Measurements from ENCODE around the gene TMEM253. TPM values are rescaled to one million over a fixed set of nuclear protein-coding genes. Genes with fewer than 3 reads are reported as not detected.

TMEM253 gene
- total RNA-seq, 1 donor from 2014 or later, result under 0.01 TPM

GRCh38 chr14:21086908-21087293 is 14.0 kb upstream of the TMEM253 start:
- DNase-seq (ENCODE audit: low read depth), result no peak
- Histone ChIP-seq H3K4me3 (ENCODE audit: low read depth, low read length) (no peak overlapping the region), H3K27me3 (ENCODE audit: control insufficient read depth, insufficient read depth, low read length) (no peaks in the 10 kb centered on the region), H3K36me3 (ENCODE audit: control insufficient read depth, insufficient read depth, low read length) (peaks cover 11% of the 10 kb centered on the region)
- TF ChIP-seq CTCF (IDR thresholded peaks at IDR 0.05; ENCODE audit: insufficient read depth, low read length, severe bottlenecking), result no peak
- FAIRE-seq, result no peak

DNA sequence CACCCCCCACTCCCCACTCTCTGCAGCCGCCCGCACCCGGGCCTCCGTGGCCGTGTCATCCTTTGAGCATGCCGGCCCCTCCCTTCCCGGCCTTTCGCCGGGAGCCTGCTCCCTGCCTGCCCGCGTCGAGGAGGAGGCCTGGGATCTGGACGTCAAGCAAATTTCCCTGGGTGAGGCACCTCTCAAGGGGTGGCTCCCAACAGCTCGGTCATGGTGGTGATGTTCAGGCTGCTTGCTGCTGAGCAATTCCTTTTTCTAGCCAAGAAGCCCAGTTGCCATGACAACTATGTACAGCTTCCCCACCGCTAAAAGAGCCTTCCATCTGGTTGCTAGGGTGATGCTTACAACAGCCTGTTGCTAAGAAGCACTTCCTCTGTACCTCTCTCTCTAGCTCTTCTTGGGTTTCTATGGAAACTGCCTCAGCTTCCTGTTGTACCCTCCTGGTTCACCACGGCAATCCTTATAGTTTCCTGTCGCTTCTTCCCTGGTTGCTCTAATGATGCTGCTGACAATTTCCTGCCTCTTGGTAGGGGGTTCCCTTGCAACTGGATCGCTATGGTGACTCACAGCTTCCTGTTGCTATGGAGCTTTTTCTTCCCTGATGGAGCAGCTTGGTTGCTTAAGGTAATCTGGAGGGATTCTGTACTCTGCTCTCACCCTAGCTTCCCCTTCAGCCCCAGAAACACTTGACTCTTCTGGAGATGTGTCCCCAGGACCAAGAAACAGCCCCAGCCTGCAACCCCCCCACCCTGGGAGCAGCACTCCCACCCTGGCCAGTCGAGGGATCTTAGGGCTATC is 13.4 kb upstream of the TMEM253 start:
- no peak for TF ChIP-seq CTCF (IDR thresholded peaks at IDR 0.05; ENCODE audit: insufficient read depth, low read length, severe bottlenecking)
- DNase-seq (ENCODE audit: low read depth) (peak; percentile 84), FAIRE-seq (no peak)
- H3K36me3 ChIP-seq (ENCODE audit: control insufficient read depth, insufficient read depth, low read length), result peaks cover 15% of the 10 kb centered on the region
- no peak overlapping the region for H3K4me3 ChIP-seq (ENCODE audit: low read depth, low read length)
- no peaks in the 10 kb centered on the region for H3K27me3 ChIP-seq (ENCODE audit: control insufficient read depth, insufficient read depth, low read length)

- no peak for TF ChIP-seq CTCF (IDR thresholded peaks at IDR 0.05; ENCODE audit: insufficient read depth, low read length, severe bottlenecking)
- DNase-seq (ENCODE audit: low read depth) (no peak), FAIRE-seq (peak; percentile 13)
- Histone ChIP-seq H3K27me3 (ENCODE audit: control insufficient read depth, insufficient read depth, low read length) (no peaks in the 10 kb centered on the region), H3K4me3 (ENCODE audit: low read depth, low read length) (no peak overlapping the region), H3K36me3 (ENCODE audit: control insufficient read depth, insufficient read depth, low read length) (peaks cover 15% of the 10 kb centered on the region)
Measured at GRCh38 chr14:21088687-21089086, 12.2 kb upstream of the TMEM253 start.

DNA sequence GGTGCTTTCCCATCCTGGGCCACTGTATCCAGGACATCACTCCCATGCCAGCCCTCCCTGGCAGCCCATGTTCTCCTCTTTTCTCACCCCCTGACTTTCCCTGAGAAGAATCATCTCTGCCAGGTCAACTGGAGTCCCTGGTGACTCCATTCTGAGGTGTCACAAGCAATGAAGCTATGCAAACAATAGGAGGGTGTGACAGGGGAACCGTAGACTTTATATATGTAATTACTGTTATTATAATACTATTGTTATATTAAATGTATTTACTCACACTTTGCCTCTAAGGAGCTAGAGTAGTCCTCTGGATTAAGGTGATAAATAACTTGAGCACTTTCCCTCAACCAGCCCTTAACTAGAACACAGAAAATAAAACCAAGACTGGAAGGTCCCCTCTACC is 11.6 kb upstream of the TMEM253 start:
- H3K36me3 ChIP-seq (ENCODE audit: control insufficient read depth, insufficient read depth, low read length), result peaks cover 15% of the 10 kb centered on the region
- DNase-seq (ENCODE audit: low read depth) (no peak), FAIRE-seq (no peak)
- no peak overlapping the region for H3K4me3 ChIP-seq (ENCODE audit: low read depth, low read length)
- TF ChIP-seq CTCF (IDR thresholded peaks at IDR 0.05; ENCODE audit: insufficient read depth, low read length, severe bottlenecking), result no peak
- no peaks in the 10 kb centered on the region for H3K27me3 ChIP-seq (ENCODE audit: control insufficient read depth, insufficient read depth, low read length)

DNA sequence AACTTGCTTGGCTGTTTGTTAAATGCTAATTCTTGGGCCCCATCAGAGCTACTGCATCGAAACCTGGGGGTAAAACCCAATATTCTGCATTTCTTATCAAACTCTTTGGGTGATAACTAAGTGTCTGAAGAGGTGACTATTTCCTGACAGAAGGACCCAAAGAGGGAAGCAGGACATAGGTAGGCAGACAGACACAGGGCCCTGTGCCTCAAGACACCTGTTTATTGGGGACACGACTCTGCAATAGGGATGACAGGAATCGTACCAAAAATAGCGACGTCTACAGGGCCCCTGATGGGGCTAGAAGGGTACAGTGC is 11.0 kb upstream of the TMEM253 start:
- no peak overlapping the region for H3K4me3 ChIP-seq (ENCODE audit: low read depth, low read length)
- H3K36me3 ChIP-seq (ENCODE audit: control insufficient read depth, insufficient read depth, low read length), result peaks cover 15% of the 10 kb centered on the region
- no peaks in the 10 kb centered on the region for H3K27me3 ChIP-seq (ENCODE audit: control insufficient read depth, insufficient read depth, low read length)
- no peak for TF ChIP-seq CTCF (IDR thresholded peaks at IDR 0.05; ENCODE audit: insufficient read depth, low read length, severe bottlenecking)
- FAIRE-seq (no peak), DNase-seq (ENCODE audit: low read depth) (no peak)

Data from bronchial epithelial cell (primary cell).